IMR-90 (cell line): ENCODE results near the gene LBHD2. TPM values are rescaled to one million over a fixed set of nuclear protein-coding genes. Genes with fewer than 3 reads are reported as not detected.

Experiments used
- ATAC-seq: fragments of 200-7000 bp; cut with Tn5 transposase; 2 replicates; pipeline ENCODE4 v1.9.1; 2020; ENCODE audit warnings: low read depth, mild to moderate bottlenecking, moderate library complexity
- BruUV-seq: library from RNA; stranded (reverse); fragments of 400-500 nt; replicated peaks from 2 replicates; lab custom pipeline; 2021; lab: Mats Ljungman, UMichigan
- CTCF ChIA-PET: fragments of 300-600 bp; formaldehyde crosslinking; extraction: SDS; loops from one replicate; lab custom pipeline; 2021; ENCODE audit warnings: antibody characterized with exemption; lab: Yijun Ruan, JAX
- POLR2A ChIA-PET: fragments of 300-600 bp; sonication (Branson Sonifier 250); formaldehyde crosslinking; loops from one replicate; lab custom pipeline; 2022; ENCODE audit warnings: antibody characterized with exemption; ENCODE audit not compliant: unreplicated experiment; lab: Charles Lee
- DNase-seq: peaks from one replicate; pipeline ENCODE4 v3.0.0; 2013
- H2AFZ ChIP-seq: replicated peaks from 2 replicates; pipeline ENCODE3; 2013; ENCODE audit warnings: low read length, mild to moderate bottlenecking; ENCODE audit not compliant: poor library complexity
- H2AK5ac ChIP-seq: 2 replicates; pipeline ENCODE4 v1.6.1; 2013; ENCODE audit warnings: low read depth, low read length, inconsistent platforms
- H2AK9ac ChIP-seq: replicated peaks from 2 replicates; pipeline ENCODE3; 2013; ENCODE audit warnings: mild to moderate bottlenecking, low read depth, low read length, moderate library complexity; ENCODE audit not compliant: poor library complexity
- H2BK120ac ChIP-seq: 2 replicates; pipeline ENCODE4 v1.6.1; 2013; ENCODE audit warnings: low read depth, low read length, inconsistent platforms
- H2BK15ac ChIP-seq: 3 replicates; pipeline ENCODE4 v1.6.1; 2013; ENCODE audit warnings: low read depth, low read length, inconsistent platforms
- H2BK20ac ChIP-seq: 2 replicates; pipeline ENCODE4 v1.6.1; 2013; ENCODE audit warnings: low read depth, mild to moderate bottlenecking, inconsistent platforms, low read length, moderate library complexity
- H2BK5ac ChIP-seq: 2 replicates; pipeline ENCODE4 v1.6.1; 2013; ENCODE audit warnings: mild to moderate bottlenecking, low read depth, low read length, inconsistent platforms; ENCODE audit not compliant: poor library complexity, severe bottlenecking
- H3K14ac ChIP-seq: replicated peaks from 2 replicates; pipeline ENCODE4 v1.6.1; 2013; ENCODE audit warnings: low read depth, low read length, inconsistent platforms
- H3K18ac ChIP-seq: 2 replicates; pipeline ENCODE4 v1.6.1; 2013; ENCODE audit warnings: low read depth, low read length, control low read depth
- H3K23ac ChIP-seq: 2 replicates; pipeline ENCODE4 v1.6.1; 2013; ENCODE audit warnings: low read depth, low read length, inconsistent platforms
- H3K27ac ChIP-seq: 2 replicates; pipeline ENCODE4 v1.5.1; 2013; ENCODE audit warnings: mild to moderate bottlenecking, control low read depth, low read length; ENCODE audit not compliant: insufficient read depth
- H3K27me3 ChIP-seq: 2 replicates; pipeline ENCODE4 v1.6.1; 2013; ENCODE audit warnings: low read length; ENCODE audit not compliant: control insufficient read depth, insufficient read depth
- H3K36me3 ChIP-seq: 2 replicates; pipeline ENCODE4 v1.6.1; 2013; ENCODE audit warnings: low read length, mixed read lengths; ENCODE audit not compliant: control insufficient read depth, insufficient read depth
- H3K4ac ChIP-seq: 2 replicates; pipeline ENCODE4 v1.6.1; 2013; ENCODE audit warnings: low read depth, low read length, inconsistent platforms
- H3K4me1 ChIP-seq: 2 replicates; pipeline ENCODE4 v1.6.1; 2013; ENCODE audit warnings: low read length, mixed read lengths; ENCODE audit not compliant: control insufficient read depth, insufficient read depth
- H3K4me2 ChIP-seq: 2 replicates; pipeline ENCODE4 v1.6.1; 2013; ENCODE audit warnings: low read depth, mild to moderate bottlenecking, control low read depth, low read length, moderate library complexity
- H3K4me3 ChIP-seq: 2 replicates; pipeline ENCODE4 v1.5.1; 2013; ENCODE audit warnings: low read depth, mild to moderate bottlenecking, control low read depth, low read length, moderate library complexity; ENCODE audit not compliant: insufficient read depth
- H3K56ac ChIP-seq: 2 replicates; pipeline ENCODE4 v1.6.1; 2013; ENCODE audit warnings: low read length, inconsistent platforms; ENCODE audit not compliant: insufficient read depth; ENCODE audit errors: extremely low read depth
- H3K79me1 ChIP-seq, 2 experiments: 2 replicates each; pipeline ENCODE4 v1.6.1; 2013; ENCODE audit warnings: low read length in 2 of 2, inconsistent platforms in 1 of 2, low read depth in 1 of 2
- H3K9ac ChIP-seq: 2 replicates; pipeline ENCODE4 v1.6.1; 2013; ENCODE audit warnings: low read depth, low read length, control low read depth
- H3K9me1 ChIP-seq: 2 replicates; pipeline ENCODE4 v1.6.1; 2013; ENCODE audit warnings: low read length, inconsistent platforms; ENCODE audit not compliant: insufficient read depth
- H3K9me3 ChIP-seq: 2 replicates; pipeline ENCODE4 v1.6.1; 2013; ENCODE audit warnings: low read length; ENCODE audit not compliant: control insufficient read depth, insufficient read depth
- H4K20me1 ChIP-seq: 2 replicates; pipeline ENCODE4 v1.6.1; 2013; ENCODE audit warnings: low read length, inconsistent platforms; ENCODE audit not compliant: insufficient read depth
- H4K5ac ChIP-seq: 2 replicates; pipeline ENCODE4 v1.6.1; 2013; ENCODE audit warnings: mild to moderate bottlenecking, low read depth, low read length, control low read depth
- H4K8ac ChIP-seq, 2 experiments: 2 replicates each; pipeline ENCODE4 v1.6.1; 2013; ENCODE audit warnings: low read depth in 2 of 2, low read length in 2 of 2, control low read depth in 1 of 2, inconsistent platforms in 1 of 2
- H4K91ac ChIP-seq: 2 replicates; pipeline ENCODE4 v1.6.1; 2013; ENCODE audit warnings: low read depth, low read length, inconsistent platforms; ENCODE audit not compliant: insufficient read depth
- BHLHE40 ChIP-seq: fragments of 150-350 bp; IDR thresholded peaks from 2 replicates; pipeline ENCODE4 v1.6.1; 2016; ENCODE audit warnings: mild to moderate bottlenecking, low read depth, low read length
- CEBPB ChIP-seq: IDR thresholded peaks from 2 replicates; pipeline ENCODE4 v1.6.1; 2012; ENCODE audit warnings: low read depth, low read length, improper control_type of control experiment
- CHD1 ChIP-seq: IDR thresholded peaks from 2 replicates; pipeline ENCODE4 v1.6.1; 2012; ENCODE audit warnings: low read depth, low read length, improper control_type of control experiment
- ELK1 ChIP-seq: fragments of 150-350 bp; IDR thresholded peaks from 2 replicates; pipeline ENCODE4 v1.6.1; 2016; ENCODE audit warnings: low read depth, mild to moderate bottlenecking, low read length, moderate library complexity, borderline replicate concordance
- NFE2L2 ChIP-seq: fragments of 150-350 bp; IDR thresholded peaks from 2 replicates; pipeline ENCODE4 v1.6.1; 2016; ENCODE audit warnings: low read depth, mild to moderate bottlenecking, low read length
- POLR2A ChIP-seq: IDR thresholded peaks from 2 replicates; pipeline ENCODE4 v1.6.1; 2012; ENCODE audit warnings: mild to moderate bottlenecking, low read depth, low read length
- SMC3 ChIP-seq: fragments of 150-350 bp; IDR thresholded peaks from 2 replicates; pipeline ENCODE4 v1.6.1; 2016; ENCODE audit warnings: low read depth, mild to moderate bottlenecking, antibody characterized with exemption, low read length, moderate library complexity
- USF2 ChIP-seq: fragments of 150-350 bp; IDR thresholded peaks from 2 replicates; pipeline ENCODE4 v1.6.1; 2017; ENCODE audit warnings: mild to moderate bottlenecking, antibody characterized with exemption, low read length, low read depth
- WGBS, 2 experiments: methylation state at CpG; one replicate each; pipeline versions ENCODE4 v1.1.5 to v1.1.7; 2013; ENCODE audit warnings: missing lambda C conversion rate in 2 of 2; ENCODE audit not compliant: insufficient read length in 1 of 2; ENCODE audit errors: extremely low coverage in 2 of 2; 5-methylcytosine and 5-hydroxymethylcytosine counted together
- dilution Hi-C: fragments of 300-500 bp; cut with HindIII; formaldehyde crosslinking; loops from one replicate; pipeline ENCODE4 v1.14.3; 2018; ENCODE audit warnings: low sequenced_read_pairs; ENCODE audit not compliant: unreplicated experiment
- in situ Hi-C: fragments of 300-500 bp; cut with MboI; formaldehyde crosslinking; loops from 3 replicates; pipeline ENCODE4 v1.14.3; 2019; ENCODE audit warnings: low sequenced_read_pairs, inconsistent platforms, mixed read lengths
- intact Hi-C: fragments of 100-400 bp; cut with micrococcal nuclease; formaldehyde crosslinking; loops from 2 replicates; pipeline ENCODE4 v1.10.0; 2022
- polyA plus RNA-seq, 3 experiments: library from polyadenylated mRNA; depleted of rRNA; stranded (reverse); fragments of >200 nt; gene quantifications; 2 replicates each; pipeline ENCODE4 v1.2.3, GENCODE V29; 2012; ENCODE audit warnings: low replicate concordance in 1 of 3
- total RNA-seq: library from RNA; depleted of rRNA; stranded (reverse); fragments of >200 nt; gene quantifications from 2 replicates; pipeline ENCODE4 v1.2.3, GENCODE V29; 2012

Gene LBHD2
- total and polyA plus RNA-seq, 2 of the 4 experiments (the other 2 are of a cell fraction) = not detected

GRCh38 chr14:103129301-103130016 is 45.4 kb downstream of the LBHD2 start:
- no TSS peak for BruUV-seq
- Histone ChIP-seq H3K14ac (no peak overlapping the region), H4K20me1 (peaks cover 3% of the 10 kb centered on the region; the same call in 1 of the 2 replicates), H4K8ac (no peak overlapping the region), H3K79me1 (no peaks in the 10 kb centered on the region; a peak in 1 of 4 replicates), H3K23ac (no peak overlapping the region), H4K91ac (no peak overlapping the region), H3K9me1 (peaks cover 9% of the 10 kb centered on the region), H2AK5ac (peak overlapping the region; percentile 54), H3K27ac (no peak overlapping the region), H2BK120ac (0 out of 2 replicates have a peak overlapping the region, but pooled peaks have one; percentile 13), H4K5ac (no peak overlapping the region), H3K4me2 (no peak overlapping the region), H3K4ac (no peak overlapping the region), H3K9ac (no peak overlapping the region), H2AFZ (peak overlapping the region; percentile 29), H2BK15ac (no peak overlapping the region), H3K27me3 (peaks cover 6% of the 10 kb centered on the region; the same call in 1 of the 2 replicates), H3K4me1 (peaks cover 14% of the 10 kb centered on the region), H3K4me3 (no peak overlapping the region), H2BK5ac (no peak overlapping the region), H3K56ac (no peak overlapping the region), H3K18ac (no peak overlapping the region), H3K9me3 (no peaks in the 10 kb centered on the region), H3K36me3 (no peaks in the 10 kb centered on the region), H2AK9ac (peak overlapping the region; percentile 89), H2BK20ac (no peak overlapping the region)
- ATAC-seq = no peak
- in situ Hi-C loops = no loop called here
- WGBS, 2 experiments = 87% methylated on average over 7 of the region's 12 CpGs; no CpG with 5 or more reads in 1 of the 2 experiments
- intact Hi-C loops = no loop called here
- CTCF ChIA-PET = no interaction called here
- POLR2A ChIA-PET = no interaction called here
- DNase-seq = no peak
- dilution Hi-C loops = no loop called here
- TF ChIP-seq NFE2L2 (no peak), CHD1 (no peak), ELK1 (no peak), CEBPB (no peak), POLR2A (no peak), BHLHE40 (no peak), USF2 (no peak), SMC3 (no peak)
